GM18498 (cell line): ENCODE data around the gene RAB8A.

Experiments used
- ATAC-seq: cut with Tn5 transposase; IDR thresholded peaks from one replicate; pipeline ENCODE4 v1.9.1; 2021; ENCODE audit warnings: mild to moderate bottlenecking, moderate library complexity; ENCODE audit not compliant: unreplicated experiment

Gene RAB8A

GRCh38 chr19:16136185-16136999, 24.7 kb downstream of the RAB8A start:
- ATAC-seq = no peak

GRCh38 chr19:16139752-16140151, 28.1 kb downstream of the RAB8A start:
- no peak for ATAC-seq

- ATAC-seq = no peak
Measured at GRCh38 chr19:16141043-16141442, 29.4 kb downstream of the RAB8A start.

- ATAC-seq = no peak
Measured at GRCh38 chr19:16142032-16142580, 30.4 kb downstream of the RAB8A start.

GRCh38 chr19:16143399-16144215, 31.9 kb downstream of the RAB8A start, which contains the start of gene HSH2D:
Gene HSH2D (plus strand): TSS chr19:16143685. CDS start chr19:16148751, 5,066 bp downstream.
- ATAC-seq = peak; percentile 64

GRCh38 chr19:16144216-16144581, 32.5 kb downstream of the RAB8A start:
- no peak for ATAC-seq

- no peak for ATAC-seq
Measured at GRCh38 chr19:16146112-16146511, 34.4 kb downstream of the RAB8A start.

- no peak for ATAC-seq
Measured at GRCh38 chr19:16148443-16149229, 36.9 kb downstream of the RAB8A start.

- ATAC-seq = no peak
Measured at GRCh38 chr19:16153582-16154336, 42.1 kb downstream of the RAB8A start.

GRCh38 chr19:16154557-16154956, 42.9 kb downstream of the RAB8A start:
- ATAC-seq = no peak

GRCh38 chr19:16155128-16155527, 43.4 kb downstream of the RAB8A start:
- ATAC-seq = no peak

- no peak for ATAC-seq
Measured at GRCh38 chr19:16156904-16157303, 45.2 kb downstream of the RAB8A start.

GRCh38 chr19:16157601-16158000, 45.9 kb downstream of the RAB8A start:
- no peak for ATAC-seq

GRCh38 chr19:16159655-16160054, 48.0 kb downstream of the RAB8A start:
- no peak for ATAC-seq

- no peak for ATAC-seq
Measured at GRCh38 chr19:16160445-16160942, 48.8 kb downstream of the RAB8A start.

- no peak for ATAC-seq
Measured at GRCh38 chr19:16160943-16161560, 49.4 kb downstream of the RAB8A start.

- no peak for ATAC-seq
Measured at GRCh38 chr19:16161840-16162239, 50.2 kb downstream of the RAB8A start.

GRCh38 chr19:16164222-16164890, 52.7 kb downstream of the RAB8A start:
- no peak for ATAC-seq

- no peak for ATAC-seq
Measured at GRCh38 chr19:16166417-16166816, 54.7 kb downstream of the RAB8A start.
